ES-I3 (cell line): ENCODE measurements around the gene IVNS1ABP.
A peak's percentile ranks its signal among the peaks of the same experiment; 100 is the strongest.
"Not testable (repeated sequence)": the region's sequence is repeated elsewhere in the genome, so short reads cannot be mapped to it uniquely, and the experiment has no call there.

Experiments used
- H3K36me3 ChIP-seq: 2 replicates; pipeline ENCODE4 v1.6.1; 2013; ENCODE audit warnings: mild to moderate bottlenecking, low read length, control low read depth, moderate library complexity; ENCODE audit not compliant: insufficient read depth
- H3K4me1 ChIP-seq: 2 replicates; pipeline ENCODE4 v1.6.1; 2013; ENCODE audit warnings: mild to moderate bottlenecking, control low read depth, low read length; ENCODE audit not compliant: insufficient read depth
- H3K9ac ChIP-seq: 2 replicates; pipeline ENCODE4 v1.6.1; 2013; ENCODE audit warnings: low read depth, mild to moderate bottlenecking, low read length, moderate library complexity
- H3K9me3 ChIP-seq: 2 replicates; pipeline ENCODE4 v1.6.1; 2013; ENCODE audit warnings: mild to moderate bottlenecking, low read length, moderate library complexity; ENCODE audit not compliant: control insufficient read depth, insufficient read depth

IVNS1ABP gene

GRCh38 chr1:185317034-185317885 is at the start of gene IVNS1ABP:
TSS of gene IVNS1ABP (minus strand) at chr1:185317243. CDS start at chr1:185309493, 7,750 bp downstream.
- Histone ChIP-seq H3K4me1 (peaks cover 15% of the 10 kb centered on the region; the same call in 1 of the 2 replicates), H3K9ac (peak within 1 kb of the TSS; percentile 97), H3K9me3 (no peaks in the 10 kb centered on the region), H3K36me3 (no peaks in the 10 kb centered on the region; the same call in 1 of the 2 replicates)

DNA sequence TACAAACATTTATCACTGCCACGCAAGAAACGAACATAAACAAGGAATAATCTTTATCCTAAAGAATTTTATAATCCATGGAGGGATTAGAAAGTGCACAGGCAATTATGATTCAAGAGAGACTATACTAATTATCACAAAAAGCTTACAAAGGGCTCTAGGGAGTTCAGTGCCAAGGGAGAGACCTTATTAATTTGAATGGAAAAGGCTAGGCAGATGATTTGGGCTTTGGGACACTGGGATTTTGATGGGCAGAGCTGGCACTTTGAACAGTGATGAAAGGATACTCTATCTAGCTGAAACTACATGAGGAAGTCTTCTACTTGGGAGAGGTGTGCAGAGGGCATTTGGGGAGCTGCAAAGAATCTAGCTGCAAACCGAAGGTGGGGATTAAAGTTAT is 48.9 kb upstream of the IVNS1ABP start:
- H3K4me1 ChIP-seq: no peaks in the 10 kb centered on the region
- H3K36me3 ChIP-seq: no peaks in the 10 kb centered on the region
- peaks cover 9% of the 10 kb centered on the region; the same call in 1 of the 2 replicates for H3K9me3 ChIP-seq
- H3K9ac ChIP-seq: no peak overlapping the region

DNA sequence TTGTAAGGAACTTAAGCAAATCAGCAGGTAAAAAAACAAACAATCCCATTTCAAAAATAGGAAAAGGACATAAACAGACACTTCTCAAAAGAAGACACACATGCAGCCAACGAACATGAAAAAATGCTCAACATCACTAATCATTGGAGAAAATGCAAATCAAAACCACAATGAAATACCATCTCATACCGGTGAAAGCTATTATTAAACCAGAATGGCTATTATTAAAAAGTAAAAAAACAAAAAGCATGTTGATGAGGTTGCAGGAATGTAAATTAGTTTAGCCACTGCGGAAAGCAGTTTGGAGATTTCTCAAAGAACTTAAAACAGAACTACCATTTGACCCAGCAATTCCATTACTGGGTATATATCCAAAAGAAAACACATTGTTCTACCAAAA is 47.5 kb upstream of the IVNS1ABP start:
- not testable (repeated sequence) for H3K36me3 ChIP-seq, H3K9me3 ChIP-seq, H3K9ac ChIP-seq, H3K4me1 ChIP-seq

GRCh38 chr1:185363205-185363604 is 46.2 kb upstream of the IVNS1ABP start:
- H3K36me3 ChIP-seq: no peaks in the 10 kb centered on the region
- no peak overlapping the region for H3K9ac ChIP-seq
- H3K9me3 ChIP-seq: peaks cover 9% of the 10 kb centered on the region; the same call in 1 of the 2 replicates
- H3K4me1 ChIP-seq: no peaks in the 10 kb centered on the region

DNA sequence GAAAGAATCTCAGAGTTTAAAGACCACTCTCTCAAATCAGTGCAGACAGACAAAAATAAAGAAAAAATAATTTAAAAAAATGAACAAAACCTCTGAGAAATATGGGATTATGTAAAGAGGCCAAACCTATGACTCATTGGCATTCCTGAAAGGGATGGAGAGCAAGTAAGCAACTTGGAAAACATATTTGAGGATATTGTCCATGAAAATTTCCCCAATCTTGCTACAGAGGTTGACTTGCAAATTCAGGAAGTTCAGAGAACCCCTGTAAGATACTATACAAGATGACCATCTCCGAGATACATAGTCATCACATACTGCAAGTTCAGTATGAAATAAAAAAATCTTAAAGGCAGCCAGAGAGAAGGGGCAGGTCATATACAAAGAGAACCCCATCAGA is 43.7 kb upstream of the IVNS1ABP start:
- no peaks in the 10 kb centered on the region for H3K4me1 ChIP-seq
- H3K36me3 ChIP-seq: no peaks in the 10 kb centered on the region
- no peak overlapping the region for H3K9ac ChIP-seq
- peaks cover 9% of the 10 kb centered on the region; the same call in 1 of the 2 replicates for H3K9me3 ChIP-seq

DNA sequence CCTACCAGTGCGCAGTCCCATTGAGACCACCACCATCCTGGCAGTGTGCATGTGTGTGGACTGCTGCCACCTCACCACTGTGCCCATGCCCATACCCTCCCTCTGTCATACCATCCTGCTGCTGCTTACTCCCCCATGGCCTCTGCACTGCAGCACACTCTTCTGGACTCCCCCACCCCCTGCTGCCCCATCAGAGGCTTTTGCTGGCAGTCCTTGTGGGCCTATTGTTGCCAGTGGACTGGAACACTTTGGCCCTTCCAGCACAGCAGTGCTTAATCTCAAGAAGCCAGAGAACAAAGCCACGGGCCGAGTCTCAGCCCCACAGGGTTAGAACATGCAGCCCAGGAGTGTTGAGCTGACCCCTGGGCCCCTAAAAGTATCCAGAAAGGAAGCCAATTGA is 41.9 kb upstream of the IVNS1ABP start:
- H3K36me3 ChIP-seq: no peaks in the 10 kb centered on the region
- H3K9ac ChIP-seq: no peak overlapping the region
- no peaks in the 10 kb centered on the region for H3K4me1 ChIP-seq
- H3K9me3 ChIP-seq: peaks cover 9% of the 10 kb centered on the region; the same call in 1 of the 2 replicates

DNA sequence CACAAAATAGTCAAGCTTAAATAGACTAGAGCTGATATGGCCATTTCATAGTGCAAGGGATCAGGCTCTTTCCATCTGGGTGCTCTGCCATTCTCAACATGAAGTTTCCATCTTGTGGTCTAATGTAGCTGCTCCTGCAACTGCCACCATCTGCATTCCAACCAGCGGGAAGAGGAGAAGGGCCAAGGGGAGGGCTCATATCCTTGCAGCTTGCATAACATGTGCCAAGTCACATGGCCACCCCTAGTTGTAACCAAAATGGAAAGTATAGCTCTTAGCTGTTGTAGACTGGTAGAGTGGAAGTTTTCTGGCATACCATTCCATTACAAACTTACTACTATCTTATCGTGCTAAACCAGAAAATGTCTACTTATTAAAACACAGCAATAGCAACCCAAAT is 38.9 kb upstream of the IVNS1ABP start:
- Histone ChIP-seq H3K9me3 (no peaks in the 10 kb centered on the region), H3K36me3 (no peaks in the 10 kb centered on the region), H3K4me1 (no peaks in the 10 kb centered on the region), H3K9ac (no peak overlapping the region)

GRCh38 chr1:185353124-185353523 is 36.1 kb upstream of the IVNS1ABP start:
- Histone ChIP-seq H3K9me3 (no peaks in the 10 kb centered on the region), H3K4me1 (no peaks in the 10 kb centered on the region), H3K9ac (no peak overlapping the region), H3K36me3 (no peaks in the 10 kb centered on the region)

DNA sequence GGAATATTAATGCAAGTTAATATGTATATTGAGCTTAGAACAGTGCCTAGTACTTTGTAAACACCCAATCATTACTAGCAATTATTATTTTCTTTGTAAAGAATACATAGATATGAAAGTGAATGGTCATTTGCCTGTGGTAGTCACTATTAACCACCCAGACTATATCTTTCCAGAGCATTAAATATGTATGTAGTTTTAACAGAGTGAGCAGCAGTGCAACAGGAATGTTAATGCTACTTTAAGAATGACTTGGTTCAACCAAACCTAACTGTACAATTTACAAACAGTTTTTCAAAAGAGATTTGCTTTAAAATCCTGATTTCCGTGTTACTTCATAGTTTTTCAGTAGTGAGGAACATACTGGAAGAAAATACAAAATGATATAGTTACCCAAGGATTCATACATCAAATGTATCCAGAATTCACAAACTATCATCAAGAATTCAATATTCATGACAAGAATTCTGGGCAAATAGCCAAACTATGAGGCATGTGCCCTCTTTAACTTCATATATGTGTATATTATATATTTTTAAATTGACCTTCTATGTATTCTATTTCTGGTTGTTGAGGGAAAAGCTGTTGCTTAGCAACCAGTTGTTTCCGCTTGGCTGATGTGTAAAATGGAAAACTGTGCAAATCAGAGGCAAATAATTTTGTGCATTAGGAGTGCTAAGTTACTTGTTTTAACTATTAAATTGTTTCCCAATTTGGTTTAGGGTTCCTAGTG is 34.9 kb upstream of the IVNS1ABP start:
- H3K4me1 ChIP-seq: no peaks in the 10 kb centered on the region
- no peaks in the 10 kb centered on the region for H3K9me3 ChIP-seq
- H3K36me3 ChIP-seq: no peaks in the 10 kb centered on the region
- H3K9ac ChIP-seq: no peak overlapping the region

- Histone ChIP-seq H3K4me1 (no peaks in the 10 kb centered on the region), H3K9ac (no peak overlapping the region), H3K36me3 (no peaks in the 10 kb centered on the region), H3K9me3 (no peaks in the 10 kb centered on the region)
Observed at GRCh38 chr1:185350027-185350442, 33.0 kb upstream of the IVNS1ABP start.

DNA sequence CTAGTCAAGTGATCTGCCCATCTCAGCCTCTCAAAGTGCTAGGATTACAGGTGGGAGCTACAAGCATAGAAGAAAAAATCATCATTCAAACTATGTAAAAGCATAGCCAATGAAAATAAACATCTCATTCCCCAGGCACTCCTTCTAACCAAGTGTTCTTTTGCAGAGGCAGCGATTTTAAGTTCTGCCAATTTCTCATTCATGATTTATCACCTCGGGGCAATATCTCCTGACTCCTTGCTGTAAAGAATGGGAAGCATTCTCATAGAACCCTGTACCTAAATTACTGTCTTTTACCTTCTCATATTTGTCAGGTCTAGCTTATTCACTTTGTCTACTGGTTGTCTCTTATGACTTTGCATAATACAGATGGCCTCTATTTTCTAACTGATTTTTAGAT is 32.5 kb upstream of the IVNS1ABP start:
- Histone ChIP-seq H3K36me3 (no peaks in the 10 kb centered on the region), H3K9ac (no peak overlapping the region), H3K4me1 (no peaks in the 10 kb centered on the region), H3K9me3 (no peaks in the 10 kb centered on the region)

DNA sequence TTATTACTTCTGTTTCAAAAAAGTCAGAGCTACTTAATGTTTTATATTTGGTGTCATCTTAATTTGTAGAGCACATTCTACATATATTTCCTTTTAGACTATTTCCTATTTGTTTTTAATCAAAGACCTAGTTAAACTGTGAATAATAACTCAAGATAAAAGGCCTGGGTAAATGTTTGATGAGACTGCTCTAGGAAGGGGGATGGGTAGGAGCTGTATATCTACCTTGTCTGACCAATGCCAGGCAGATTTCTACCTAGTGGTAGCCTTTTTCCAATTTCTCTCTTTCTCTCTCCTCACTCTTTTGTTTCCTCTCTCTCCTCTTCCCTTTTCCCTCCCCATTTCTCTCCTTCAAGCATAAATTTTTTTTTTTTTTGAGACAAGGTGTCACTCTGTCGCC is 31.9 kb upstream of the IVNS1ABP start:
- Histone ChIP-seq H3K36me3 (no peaks in the 10 kb centered on the region), H3K9ac (no peak overlapping the region), H3K4me1 (no peaks in the 10 kb centered on the region), H3K9me3 (no peaks in the 10 kb centered on the region)

GRCh38 chr1:185348296-185348695 is 31.3 kb upstream of the IVNS1ABP start:
- no peaks in the 10 kb centered on the region for H3K4me1 ChIP-seq
- no peak overlapping the region for H3K9ac ChIP-seq
- H3K9me3 ChIP-seq: no peaks in the 10 kb centered on the region
- no peaks in the 10 kb centered on the region for H3K36me3 ChIP-seq

GRCh38 chr1:185345913-185346720 is 29.1 kb upstream of the IVNS1ABP start:
- H3K4me1 ChIP-seq: no peaks in the 10 kb centered on the region
- H3K36me3 ChIP-seq: no peaks in the 10 kb centered on the region
- no peaks in the 10 kb centered on the region for H3K9me3 ChIP-seq
- no peak overlapping the region for H3K9ac ChIP-seq
